ENCODE data around the gene ZNF600.
"Not testable (repeated sequence)": the region's sequence is repeated elsewhere in the genome, so short reads cannot be mapped to it uniquely, and the experiment has no call there.

The ZNF600 gene

DNA sequence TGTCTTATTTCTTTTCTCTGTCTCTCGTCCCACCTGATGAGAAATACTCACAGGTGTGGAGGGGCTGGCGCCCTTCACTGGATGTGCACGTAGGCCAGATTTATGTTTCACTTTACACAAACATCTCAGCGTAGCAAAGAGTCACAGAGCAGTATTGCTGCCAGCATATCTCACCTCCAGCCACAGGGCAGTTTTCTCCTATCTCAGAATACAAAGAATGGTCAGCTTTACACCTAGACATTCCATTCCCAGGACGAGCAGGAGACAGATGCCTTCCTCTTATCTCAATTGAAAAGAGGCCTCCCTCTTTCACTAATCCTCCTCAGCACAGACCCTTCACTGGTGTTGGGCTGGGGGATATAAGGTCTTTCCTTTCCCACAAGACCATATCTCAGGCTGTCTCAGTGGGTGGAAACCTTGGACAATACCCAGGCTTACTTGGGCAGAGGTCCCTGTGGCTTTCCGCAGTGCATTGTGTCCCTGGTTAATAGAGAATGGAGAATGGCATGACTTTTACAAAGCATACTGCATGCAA is 44.6 kb downstream of the ZNF600 start:
- no peak for DNase-seq

DNA sequence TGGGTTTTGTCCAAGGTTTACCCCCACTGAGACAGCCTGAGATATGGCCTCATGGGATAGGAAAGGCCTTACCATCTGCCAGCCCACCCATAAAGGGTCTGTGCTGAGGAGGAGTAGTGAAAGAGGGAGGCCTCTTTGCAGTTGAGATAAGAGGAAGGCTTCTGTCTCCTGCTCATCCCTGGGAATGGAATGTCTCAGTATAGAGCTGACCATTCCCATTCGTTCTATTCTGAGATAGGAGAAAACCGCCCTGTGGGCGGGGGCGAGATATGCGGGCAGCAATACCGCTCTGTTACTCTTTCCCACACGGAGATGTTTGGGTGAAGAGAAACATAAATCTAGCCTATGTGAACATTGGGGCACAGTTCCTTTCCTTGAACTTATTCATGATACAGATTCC is 45.2 kb downstream of the ZNF600 start:
- DNase-seq = not testable (repeated sequence)

DNA sequence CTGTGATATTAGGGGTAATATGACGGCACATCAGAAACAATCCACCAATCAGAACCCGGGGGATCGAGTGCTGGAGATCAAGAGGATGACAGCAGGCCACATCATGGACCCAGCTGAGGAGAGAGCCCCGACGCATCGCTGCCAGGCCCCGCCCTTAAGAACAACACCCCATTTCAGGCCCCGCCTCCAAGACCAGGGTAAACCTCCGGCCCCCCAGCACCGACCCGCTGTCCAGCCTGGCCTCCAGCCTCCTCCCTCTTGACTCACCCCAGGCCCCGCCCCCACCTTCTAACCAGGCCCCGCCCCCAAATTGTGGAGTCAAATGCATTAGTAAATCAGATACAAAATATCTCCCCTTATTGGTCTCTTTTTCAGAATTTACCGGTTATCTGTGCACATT is 47.0 kb downstream of the ZNF600 start:
- DNase-seq = no peak

DNA sequence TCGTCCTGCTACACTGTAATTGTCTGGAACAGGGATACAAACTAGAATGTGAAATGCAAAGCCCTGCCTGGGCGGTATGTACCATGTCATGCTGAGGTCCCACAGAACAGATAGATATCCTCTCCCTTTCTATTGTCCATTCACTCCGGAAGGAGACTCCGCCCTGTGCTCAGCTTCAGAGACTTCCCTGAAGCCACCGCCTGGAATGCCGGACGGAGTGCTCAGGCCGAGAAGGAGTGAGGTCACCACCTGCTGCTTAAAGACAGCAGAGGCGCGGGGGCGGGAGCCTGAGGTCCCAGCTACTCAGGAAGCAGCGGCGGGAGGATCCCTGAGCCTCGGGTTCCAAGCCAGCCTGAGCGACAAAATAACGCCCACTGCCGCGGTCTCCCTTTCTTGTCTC is 50.9 kb downstream of the ZNF600 start:
- peak in 8 of 14 donors; percentile 4 to 56 (median 36) for DNase-seq

DNA sequence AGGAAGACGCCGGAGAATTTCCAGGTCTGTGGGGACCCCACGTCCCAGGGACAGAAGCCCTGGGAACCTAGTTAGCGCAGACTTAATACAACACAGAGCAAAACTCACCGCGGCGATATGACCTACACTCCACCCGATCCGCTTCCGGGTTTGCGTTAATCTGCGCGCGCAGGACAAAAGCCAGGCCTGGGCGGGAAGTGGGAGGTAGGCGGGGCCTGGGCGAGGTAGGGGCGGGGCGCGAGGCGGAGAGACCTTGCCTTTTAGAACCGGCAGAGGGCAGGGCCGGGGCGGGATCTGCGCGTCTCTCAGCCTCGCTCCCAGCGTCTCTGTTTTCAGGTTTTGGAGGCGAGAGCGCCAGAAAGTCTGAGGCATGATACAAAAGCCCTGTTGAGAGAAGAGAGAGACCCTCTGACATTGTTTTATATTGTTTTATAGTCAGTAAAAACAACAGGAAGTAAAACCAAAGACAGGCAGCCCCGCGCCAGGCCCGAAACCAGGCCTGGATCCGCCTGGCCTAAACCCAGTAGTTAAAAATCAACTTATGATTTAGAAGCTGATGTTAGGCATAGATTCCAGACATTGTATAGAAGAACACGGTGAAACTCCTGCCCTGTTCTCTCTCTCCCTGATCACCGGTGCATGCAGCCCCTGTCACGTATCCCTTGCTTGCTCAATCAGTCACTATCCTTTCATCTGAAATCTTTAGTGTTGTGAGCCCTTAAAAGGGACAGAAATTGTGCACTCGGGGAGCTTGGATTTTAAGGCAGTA is 51.5 kb downstream of the ZNF600 start, which contains the start of gene ZNF611:
ZNF611 (minus strand) TSS at position 152 of the 769 bp plus-strand sequence. CDS start 19,150 bp downstream, outside the sequence.
- DNase-seq = peak; percentile 56 to 95 (median 92)

DNA sequence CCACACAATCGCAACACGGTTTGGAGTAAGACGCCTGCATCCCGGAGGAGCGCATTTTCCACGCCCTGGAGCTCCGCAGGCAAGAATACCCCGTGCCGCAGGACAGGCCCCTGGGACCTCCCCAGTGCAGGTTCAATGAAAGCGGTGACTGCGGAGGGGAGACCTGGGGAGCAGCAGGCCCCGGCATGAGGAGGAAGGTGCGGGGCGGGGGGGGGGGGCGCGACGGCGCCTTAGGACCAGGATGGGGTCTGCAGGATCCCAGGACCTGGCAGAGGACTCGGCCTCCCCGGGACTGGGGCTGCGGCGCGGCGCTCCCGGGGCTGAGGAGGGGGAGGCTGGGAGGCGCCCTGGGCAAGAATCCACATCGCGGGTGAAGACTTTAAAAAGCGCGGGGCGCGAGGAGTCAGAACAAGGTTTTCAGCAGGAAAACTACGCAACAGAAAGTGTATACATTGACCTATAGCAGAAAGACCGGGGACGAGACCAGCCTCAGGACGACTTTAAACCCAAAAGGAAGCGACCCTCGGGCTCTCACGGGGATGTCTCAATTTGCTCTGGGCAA is 52.2 kb downstream of the ZNF600 start:
- DNase-seq = peak in 5 of 14 donors; percentile 19 to 35 (median 33)

DNA sequence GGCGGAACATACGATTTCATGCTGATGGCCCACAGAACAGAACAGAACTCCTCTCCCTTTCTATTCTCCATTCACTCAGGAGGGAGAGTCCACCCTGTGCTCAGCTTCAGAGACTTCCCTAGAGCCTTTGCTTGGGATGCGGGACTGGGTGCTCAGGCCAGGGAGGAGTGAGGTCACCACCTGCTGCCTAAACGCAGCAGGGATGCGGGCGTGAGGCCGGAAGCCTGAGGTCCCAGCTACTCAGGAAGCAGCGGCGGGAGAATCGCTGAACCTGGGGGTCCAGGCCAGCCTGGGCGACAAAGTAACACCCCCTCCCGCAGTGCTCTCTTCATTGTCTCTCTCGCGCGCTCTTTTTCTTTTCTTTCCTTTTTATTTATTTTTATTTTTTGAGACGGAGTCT is 60.5 kb downstream of the ZNF600 start:
- DNase-seq = not testable (repeated sequence)

DNA sequence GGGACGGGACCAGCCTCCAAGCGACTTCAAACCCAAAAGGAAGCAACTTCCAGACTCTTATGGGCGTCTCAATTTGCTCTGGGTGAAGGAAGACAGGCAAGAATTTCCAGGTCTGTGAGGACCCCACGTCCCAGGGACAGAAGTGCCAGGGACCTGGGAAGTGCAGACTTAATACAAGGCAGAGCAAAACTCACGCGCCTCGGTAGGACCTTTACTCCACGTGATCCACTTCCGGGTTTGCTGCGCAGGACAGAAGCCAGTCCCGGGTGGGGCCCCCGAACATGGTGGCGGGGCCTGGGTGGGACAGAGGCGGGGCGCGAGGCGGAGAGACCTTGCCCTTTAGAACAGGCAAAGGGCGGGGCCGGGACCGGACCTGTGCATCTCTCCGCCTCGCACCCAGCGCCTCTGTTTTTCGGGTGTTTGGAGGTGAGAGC is 61.0 kb downstream of the ZNF600 start:
- DNase-seq = no peak

DNA sequence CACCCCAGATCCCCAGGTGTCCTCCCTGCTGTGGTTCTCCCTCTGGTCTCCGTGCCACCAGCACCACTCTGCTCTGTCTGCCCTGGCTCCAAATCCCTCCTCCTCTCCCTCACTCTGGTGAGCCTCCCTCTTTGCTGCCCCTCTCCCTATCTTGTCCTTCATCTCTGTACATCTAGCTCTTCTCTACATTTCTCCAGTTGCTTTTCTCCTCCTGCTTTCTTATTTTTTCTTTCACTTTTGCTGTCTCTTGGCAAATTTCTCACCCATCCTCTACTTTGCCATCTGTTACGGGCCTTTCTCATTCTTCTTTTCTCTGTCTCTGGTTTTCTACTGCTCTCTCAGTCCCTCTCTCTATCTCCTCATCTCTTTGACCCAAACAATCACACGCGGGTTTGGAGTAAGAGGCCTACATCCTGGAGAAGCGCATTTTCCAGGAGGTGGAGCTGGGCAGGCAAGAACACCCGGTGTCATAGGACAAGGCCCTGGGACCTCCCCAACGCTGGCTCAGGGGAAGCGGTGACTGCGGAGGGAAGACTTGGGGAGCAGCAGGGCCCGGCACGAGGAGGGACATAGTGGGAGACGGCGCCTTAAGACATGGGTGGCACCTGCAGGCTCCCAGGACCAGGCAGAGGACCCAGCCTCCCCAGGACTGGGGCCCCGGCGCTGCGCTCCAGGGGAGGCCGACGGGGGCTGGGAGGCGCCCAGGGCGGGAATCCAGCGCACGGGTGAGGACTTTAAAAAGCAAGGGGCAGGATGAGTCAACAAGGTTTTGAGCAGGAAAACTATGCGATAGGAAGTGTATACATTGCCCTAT is 61.7 kb downstream of the ZNF600 start:
- no peak for DNase-seq

DNA sequence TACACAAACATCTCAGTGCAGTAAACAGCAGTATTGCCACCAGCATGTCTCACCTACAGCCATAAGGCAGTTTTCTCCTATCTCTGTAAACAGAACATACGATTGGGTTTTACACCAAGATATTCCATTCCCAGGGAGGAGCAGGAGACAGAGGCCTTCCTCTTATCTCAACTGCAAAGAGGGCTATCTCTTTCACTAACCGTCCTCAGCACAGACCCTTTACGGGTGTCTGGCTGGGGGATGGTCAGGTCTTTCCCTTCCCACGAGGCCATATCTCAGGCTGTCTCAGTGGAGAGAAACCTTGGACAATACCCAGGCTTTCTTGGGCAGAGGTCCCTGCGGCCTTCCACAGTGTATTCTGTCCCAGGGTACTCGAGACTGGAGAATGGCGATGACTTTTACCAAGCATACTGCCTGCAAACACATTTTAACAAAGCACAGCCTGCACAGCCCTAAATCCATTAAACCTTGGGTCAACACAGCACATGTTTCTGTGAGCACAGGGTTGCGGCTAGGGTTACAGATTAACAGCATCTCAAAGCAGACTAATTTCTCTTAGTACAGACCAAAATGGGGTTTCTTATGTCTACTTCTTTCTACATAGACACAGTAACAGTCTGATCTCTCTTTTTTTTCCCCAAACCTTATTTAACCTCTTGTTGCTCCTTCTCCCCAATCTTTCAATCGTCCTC is 62.5 kb downstream of the ZNF600 start:
- not testable (repeated sequence) for DNase-seq

DNA sequence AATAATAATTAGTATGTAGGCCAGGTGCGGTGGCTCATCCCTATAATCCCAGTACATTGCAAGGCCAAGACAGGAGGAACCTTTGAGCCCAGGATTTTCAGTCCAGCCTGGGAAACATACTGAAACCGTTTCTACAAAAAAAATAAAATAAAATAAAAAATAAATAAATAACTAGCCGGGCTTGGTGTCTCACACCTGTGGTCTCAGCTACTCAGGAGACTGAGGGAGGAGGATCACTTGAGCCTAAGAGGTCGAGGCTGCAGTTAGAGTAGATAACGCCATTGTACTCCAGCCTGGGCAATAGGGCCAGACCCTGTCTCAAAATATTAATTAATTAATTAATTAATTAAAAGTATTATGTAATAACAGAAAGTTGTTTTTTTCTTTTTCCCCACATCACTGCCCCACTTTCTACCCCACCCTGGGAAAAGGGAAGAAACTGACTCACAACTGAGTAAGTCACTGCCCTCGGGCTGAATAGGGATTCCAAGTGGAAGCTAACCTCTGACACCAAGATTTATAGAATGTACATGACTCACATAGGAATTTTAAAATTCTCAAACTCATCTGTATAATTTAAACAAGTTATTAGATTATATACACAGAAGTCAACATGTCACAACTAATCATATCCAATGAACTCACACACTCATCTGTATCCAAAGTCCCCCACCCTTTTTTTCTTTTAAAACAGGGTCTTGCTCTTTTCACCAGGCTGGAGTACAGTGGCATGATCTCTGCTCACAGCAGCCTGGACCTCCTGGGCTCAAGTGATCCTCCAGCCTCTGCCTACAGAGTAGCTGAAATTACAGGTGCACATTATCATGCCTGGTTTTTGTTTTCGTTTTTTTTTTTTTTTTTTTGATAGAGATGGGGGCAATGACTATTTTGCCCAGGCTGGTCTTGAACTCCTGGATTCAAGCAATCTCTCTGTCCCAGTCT is 64.3 kb downstream of the ZNF600 start:
- no peak for DNase-seq

DNA sequence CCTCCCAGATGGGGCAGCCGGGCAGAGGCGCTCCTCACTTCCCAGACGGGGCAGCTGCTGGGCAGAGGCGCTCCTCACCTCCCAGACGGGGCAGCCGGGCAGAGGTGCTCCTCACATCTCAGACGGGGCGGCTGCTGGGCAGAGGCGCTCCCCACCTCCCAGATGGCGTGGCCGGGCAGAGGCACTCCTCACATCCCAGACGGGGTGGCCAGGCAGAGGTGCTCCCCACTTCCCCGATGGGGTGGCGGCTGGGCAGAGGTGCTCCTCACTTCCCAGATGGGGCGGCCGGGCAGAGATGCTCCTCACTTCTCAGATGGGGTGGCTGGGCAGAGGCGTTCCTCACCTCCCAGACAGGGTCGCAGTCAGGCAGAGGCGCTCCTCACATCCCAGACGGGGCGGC is 66.0 kb downstream of the ZNF600 start:
- not testable (repeated sequence) for DNase-seq

DNA sequence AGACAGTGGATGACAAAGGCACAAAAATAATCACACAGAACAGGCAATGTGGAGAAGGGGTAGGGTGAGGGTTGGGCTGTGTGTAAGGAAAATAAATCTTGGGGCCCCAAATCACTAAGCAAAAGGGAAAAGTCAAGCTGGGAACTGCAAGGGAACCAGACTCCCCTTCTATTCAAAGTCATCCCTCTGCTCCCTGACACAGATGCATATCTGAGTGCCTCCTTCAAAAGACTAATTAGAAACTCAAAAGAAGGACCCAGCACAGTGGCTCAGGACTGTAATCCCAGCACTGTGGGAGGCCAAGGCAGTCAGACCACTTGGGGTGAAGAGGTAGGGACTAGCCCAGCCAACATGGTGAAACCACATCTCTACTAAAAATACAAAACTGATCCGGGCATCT is 70.1 kb downstream of the ZNF600 start:
- no peak for DNase-seq

DNA sequence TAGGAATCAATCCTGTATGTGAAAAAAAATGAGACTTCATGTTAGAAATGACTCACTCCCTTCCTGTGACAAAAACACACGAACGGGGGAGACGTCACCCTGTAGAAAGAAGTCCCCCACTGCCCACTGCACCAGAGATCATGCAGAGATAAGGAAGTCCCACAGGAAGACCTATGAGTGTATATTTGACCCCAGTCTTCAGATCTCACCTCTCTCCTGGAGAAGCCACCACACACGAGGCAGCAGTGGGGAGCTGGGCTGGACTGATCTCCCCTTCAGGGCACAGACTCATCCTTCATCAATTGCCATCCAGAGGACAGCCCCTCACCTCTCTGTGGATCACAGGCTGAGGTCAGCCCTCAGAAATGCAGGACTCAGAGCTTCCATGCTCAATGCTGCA is 70.7 kb downstream of the ZNF600 start:
- DNase-seq = not testable (repeated sequence)

DNA sequence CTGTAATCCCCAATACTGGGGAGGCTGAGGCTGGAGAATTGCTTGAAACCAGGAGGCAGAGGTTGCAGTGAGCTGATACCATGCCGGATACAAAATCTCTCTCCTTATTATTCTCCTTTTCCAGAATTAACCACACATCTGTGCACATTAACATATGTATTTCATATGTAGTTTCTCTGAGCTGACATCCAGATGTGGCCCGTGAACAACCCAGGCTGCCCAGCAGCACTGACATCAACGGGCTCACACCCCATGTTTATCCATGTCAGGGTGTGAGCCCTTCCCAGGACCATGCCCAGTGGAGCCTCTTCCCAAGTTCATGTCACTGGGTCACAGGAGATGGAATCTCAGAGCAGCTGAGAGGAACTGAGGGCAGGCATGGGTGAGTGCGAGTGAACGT is 71.3 kb downstream of the ZNF600 start:
- not testable (repeated sequence) for DNase-seq
